ENCODE measurements around the gene CDK11B. TPM values are rescaled to one million over a fixed set of nuclear protein-coding genes. Genes with fewer than 3 reads are reported as not detected.
"Not testable (repeated sequence)": the region's sequence is repeated elsewhere in the genome, so short reads cannot be mapped to it uniquely, and the experiment has no call there.

CDK11B gene
- total and polyA plus RNA-seq, 2 donors: 16.1 to 35.6 TPM

GRCh38 chr1:1664941-1665814, 6.4 kb upstream of the CDK11B start:
- 96% methylated on average over 27 of the region's 27 CpGs for WGBS
- H3K27ac ChIP-seq (ENCODE audit: low read depth in 1 of 2, low read length in 1 of 2): no peak overlapping the region
- H3K9me3 ChIP-seq (ENCODE audit: control insufficient read depth in 2 of 2, insufficient read depth in 1 of 2, low read length in 1 of 2): no peaks in the 10 kb centered on the region
- DNase-seq (ENCODE audit: low read depth in 6 of 9, low spot score in 9 of 9): no peak
- H3K36me3 ChIP-seq (ENCODE audit: control insufficient read depth in 2 of 2, insufficient read depth in 2 of 2, low read length in 1 of 2): peaks cover 45 to 46% of the 10 kb centered on the region in 2 donors
- no peaks in the 10 kb centered on the region for H3K27me3 ChIP-seq (ENCODE audit: control insufficient read depth in 2 of 2, insufficient read depth in 1 of 2, low read length in 1 of 2)
- peaks cover 0 to 2% of the 10 kb centered on the region in 2 donors for H3K4me1 ChIP-seq (ENCODE audit: control insufficient read depth in 2 of 2, insufficient read depth in 2 of 2, low read length in 2 of 2)
- H3K4me3 ChIP-seq (ENCODE audit: low read length in 2 of 2): no peak overlapping the region

GRCh38 chr1:1664318-1664717, 5.5 kb upstream of the CDK11B start:
- H3K9me3 ChIP-seq (ENCODE audit: control insufficient read depth in 2 of 2, insufficient read depth in 1 of 2, low read length in 1 of 2); H3K27ac ChIP-seq (ENCODE audit: low read depth in 1 of 2, low read length in 1 of 2); H3K27me3 ChIP-seq (ENCODE audit: control insufficient read depth in 2 of 2, insufficient read depth in 1 of 2, low read length in 1 of 2); DNase-seq (ENCODE audit: low read depth in 6 of 9, low spot score in 9 of 9); H3K4me3 ChIP-seq (ENCODE audit: low read length in 2 of 2); H3K4me1 ChIP-seq (ENCODE audit: control insufficient read depth in 2 of 2, insufficient read depth in 2 of 2, low read length in 2 of 2): not testable (repeated sequence)
- 87% methylated on average over 7 of the region's 11 CpGs for WGBS
- peaks cover 36 to 38% of the 10 kb centered on the region in 2 donors for H3K36me3 ChIP-seq (ENCODE audit: control insufficient read depth in 2 of 2, insufficient read depth in 2 of 2, low read length in 1 of 2)

- H3K36me3 ChIP-seq (ENCODE audit: control insufficient read depth in 2 of 2, insufficient read depth in 2 of 2, low read length in 1 of 2): peaks cover 25 to 27% of the 10 kb centered on the region in 2 donors
- not testable (repeated sequence) for DNase-seq (ENCODE audit: low read depth in 6 of 9, low spot score in 9 of 9); H3K27me3 ChIP-seq (ENCODE audit: control insufficient read depth in 2 of 2, insufficient read depth in 1 of 2, low read length in 1 of 2); H3K4me1 ChIP-seq (ENCODE audit: control insufficient read depth in 2 of 2, insufficient read depth in 2 of 2, low read length in 2 of 2); H3K4me3 ChIP-seq (ENCODE audit: low read length in 2 of 2); H3K27ac ChIP-seq (ENCODE audit: low read depth in 1 of 2, low read length in 1 of 2); H3K9me3 ChIP-seq (ENCODE audit: control insufficient read depth in 2 of 2, insufficient read depth in 1 of 2, low read length in 1 of 2)
- WGBS: 89% methylated on average over 15 of the region's 15 CpGs
These were observed 4.2 kb upstream of the CDK11B start for GRCh38 chr1:1662830-1663560.

- peaks cover 22 to 25% of the 10 kb centered on the region in 2 donors for H3K36me3 ChIP-seq (ENCODE audit: control insufficient read depth in 2 of 2, insufficient read depth in 2 of 2, low read length in 1 of 2)
- WGBS: 98% methylated on average over 8 of the region's 9 CpGs
- H3K4me1 ChIP-seq (ENCODE audit: control insufficient read depth in 2 of 2, insufficient read depth in 2 of 2, low read length in 2 of 2); DNase-seq (ENCODE audit: low read depth in 6 of 9, low spot score in 9 of 9); H3K4me3 ChIP-seq (ENCODE audit: low read length in 2 of 2); H3K27me3 ChIP-seq (ENCODE audit: control insufficient read depth in 2 of 2, insufficient read depth in 1 of 2, low read length in 1 of 2); H3K27ac ChIP-seq (ENCODE audit: low read depth in 1 of 2, low read length in 1 of 2); H3K9me3 ChIP-seq (ENCODE audit: control insufficient read depth in 2 of 2, insufficient read depth in 1 of 2, low read length in 1 of 2): not testable (repeated sequence)
These were observed 3.6 kb upstream of the CDK11B start for GRCh38 chr1:1662392-1662791.

- H3K4me3 ChIP-seq (ENCODE audit: low read length in 2 of 2); H3K27ac ChIP-seq (ENCODE audit: low read depth in 1 of 2, low read length in 1 of 2); DNase-seq (ENCODE audit: low read depth in 6 of 9, low spot score in 9 of 9); H3K4me1 ChIP-seq (ENCODE audit: control insufficient read depth in 2 of 2, insufficient read depth in 2 of 2, low read length in 2 of 2); H3K9me3 ChIP-seq (ENCODE audit: control insufficient read depth in 2 of 2, insufficient read depth in 1 of 2, low read length in 1 of 2); H3K27me3 ChIP-seq (ENCODE audit: control insufficient read depth in 2 of 2, insufficient read depth in 1 of 2, low read length in 1 of 2): not testable (repeated sequence)
- WGBS: 91% methylated on average over 11 of the region's 11 CpGs
- H3K36me3 ChIP-seq (ENCODE audit: control insufficient read depth in 2 of 2, insufficient read depth in 2 of 2, low read length in 1 of 2): peaks cover 35 to 37% of the 10 kb centered on the region in 2 donors
These were observed 10.5 kb downstream of the CDK11B start for GRCh38 chr1:1648265-1648664.

GRCh38 chr1:1647567-1648241, 11.1 kb downstream of the CDK11B start:
- not testable (repeated sequence) for H3K27me3 ChIP-seq (ENCODE audit: control insufficient read depth in 2 of 2, insufficient read depth in 1 of 2, low read length in 1 of 2); H3K9me3 ChIP-seq (ENCODE audit: control insufficient read depth in 2 of 2, insufficient read depth in 1 of 2, low read length in 1 of 2); H3K27ac ChIP-seq (ENCODE audit: low read depth in 1 of 2, low read length in 1 of 2); H3K4me1 ChIP-seq (ENCODE audit: control insufficient read depth in 2 of 2, insufficient read depth in 2 of 2, low read length in 2 of 2); DNase-seq (ENCODE audit: low read depth in 6 of 9, low spot score in 9 of 9); H3K4me3 ChIP-seq (ENCODE audit: low read length in 2 of 2)
- peaks cover 35 to 36% of the 10 kb centered on the region in 2 donors for H3K36me3 ChIP-seq (ENCODE audit: control insufficient read depth in 2 of 2, insufficient read depth in 2 of 2, low read length in 1 of 2)
- WGBS: 95% methylated on average over 17 of the region's 17 CpGs

- H3K4me3 ChIP-seq (ENCODE audit: low read length in 2 of 2); H3K9me3 ChIP-seq (ENCODE audit: control insufficient read depth in 2 of 2, insufficient read depth in 1 of 2, low read length in 1 of 2); H3K27me3 ChIP-seq (ENCODE audit: control insufficient read depth in 2 of 2, insufficient read depth in 1 of 2, low read length in 1 of 2); H3K4me1 ChIP-seq (ENCODE audit: control insufficient read depth in 2 of 2, insufficient read depth in 2 of 2, low read length in 2 of 2); DNase-seq (ENCODE audit: low read depth in 6 of 9, low spot score in 9 of 9); H3K27ac ChIP-seq (ENCODE audit: low read depth in 1 of 2, low read length in 1 of 2): not testable (repeated sequence)
- peaks cover 22 to 25% of the 10 kb centered on the region in 2 donors for H3K36me3 ChIP-seq (ENCODE audit: control insufficient read depth in 2 of 2, insufficient read depth in 2 of 2, low read length in 1 of 2)
- WGBS: 93% methylated on average over 5 of the region's 5 CpGs
These were observed 12.5 kb downstream of the CDK11B start for GRCh38 chr1:1646326-1646725.

GRCh38 chr1:1640711-1641461, 17.9 kb downstream of the CDK11B start:
- not testable (repeated sequence) for H3K27ac ChIP-seq (ENCODE audit: low read depth in 1 of 2, low read length in 1 of 2); H3K4me1 ChIP-seq (ENCODE audit: control insufficient read depth in 2 of 2, insufficient read depth in 2 of 2, low read length in 2 of 2); H3K9me3 ChIP-seq (ENCODE audit: control insufficient read depth in 2 of 2, insufficient read depth in 1 of 2, low read length in 1 of 2); H3K4me3 ChIP-seq (ENCODE audit: low read length in 2 of 2); DNase-seq (ENCODE audit: low read depth in 6 of 9, low spot score in 9 of 9); H3K27me3 ChIP-seq (ENCODE audit: control insufficient read depth in 2 of 2, insufficient read depth in 1 of 2, low read length in 1 of 2)
- peaks cover 7 to 29% of the 10 kb centered on the region in 2 donors for H3K36me3 ChIP-seq (ENCODE audit: control insufficient read depth in 2 of 2, insufficient read depth in 2 of 2, low read length in 1 of 2)
- 98% methylated on average over 32 of the region's 38 CpGs for WGBS
